ENCODE data around the gene BLID. TPM values are rescaled to one million over a fixed set of nuclear protein-coding genes. Genes with fewer than 3 reads are reported as not detected.

The BLID gene
- total RNA-seq, result 0.39 and 3.6 TPM in 2 replicates

DNA sequence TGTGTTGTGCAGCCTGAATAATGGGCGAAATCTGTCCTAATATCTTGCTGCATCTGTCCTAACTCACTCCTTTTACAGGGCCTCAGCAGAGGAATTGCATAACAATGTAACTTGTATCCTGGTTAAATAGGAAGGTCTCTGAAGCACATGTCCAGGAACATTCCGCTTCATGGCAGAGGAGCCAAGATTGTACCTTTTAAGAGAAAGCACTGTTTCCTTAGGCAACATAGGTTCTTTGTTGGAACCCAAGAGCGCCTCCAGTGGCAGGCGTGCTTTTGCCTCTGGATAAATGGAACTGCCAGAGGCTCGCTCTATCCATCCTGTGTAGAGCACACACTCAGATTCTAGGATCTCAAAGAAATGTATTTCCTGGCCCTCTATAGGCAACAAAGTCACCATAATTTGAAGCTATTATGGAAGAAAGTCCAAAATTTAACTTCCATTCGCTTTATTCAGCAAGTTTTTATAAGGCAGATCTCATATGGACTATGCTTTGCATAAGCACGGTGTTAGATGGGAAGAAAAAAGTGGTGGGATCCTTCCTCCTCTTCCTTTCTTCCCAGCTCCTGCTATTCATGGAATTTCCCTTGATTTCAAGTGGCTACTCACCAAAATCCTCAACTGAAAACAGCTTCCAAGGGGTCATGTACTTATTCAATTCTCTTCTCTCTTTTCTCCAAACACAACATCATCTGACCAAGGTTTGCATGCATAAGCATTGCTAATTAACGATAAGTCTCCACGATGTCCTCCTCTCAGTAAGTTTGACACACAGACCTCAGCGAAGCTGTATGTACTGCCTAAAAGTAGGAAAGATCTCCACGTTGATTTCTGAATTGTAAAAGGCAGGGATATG, at the start of gene BLID:
BLID (minus strand) TSS at position 692 of the 856 bp plus-strand sequence; CDS start at position 399, 293 bp downstream.

Data from epithelial cell of alveolus of lung (primary cell).